ENCODE measurements around the gene USP48.

GRCh38 chr1:21734526-21734925 is 48.4 kb downstream of the USP48 start:
- TF ChIP-seq CTCF (IDR thresholded peaks at IDR 0.05) (no peak), POLR2AphosphoS5 (IDR thresholded peaks at IDR 0.05) (no peak)

Measured in prostate gland (tissue), 2 donors.